Measurements from ENCODE around the gene GSE1. TPM values are rescaled to one million over a fixed set of nuclear protein-coding genes. Genes with fewer than 3 reads are reported as not detected.

Gene GSE1
- total and polyA plus RNA-seq, 5 donors from 2014 or later, result 0.38 to 17.1 (median 0.55) TPM

GRCh38 chr16:85698459-85698891 lies 85.4 kb downstream of the GSE1 start:
- Histone ChIP-seq H3K4me3 (ENCODE audit: low read depth, low read length) (no peak overlapping the region), H3K4me1 (ENCODE audit: control insufficient read depth, insufficient read depth, low read length, poor library complexity, severe bottlenecking) (no peaks in the 10 kb centered on the region), H3K27me3 (ENCODE audit: control insufficient read depth, insufficient read depth, low read length) (no peaks in the 10 kb centered on the region), H3K9me3 (ENCODE audit: control insufficient read depth in 2 of 2, low read length in 2 of 2) (no peaks in the 10 kb centered on the region), H3K36me3 (ENCODE audit: control insufficient read depth, insufficient read depth, low read length) (no peaks in the 10 kb centered on the region), H3K27ac (ENCODE audit: insufficient read depth, low read length, poor library complexity, severe bottlenecking) (no peak overlapping the region)
- Mint-ChIP-seq H3K4me1 (no peaks in the 10 kb centered on the region), H3K4me3 (no peak overlapping the region), H3K36me3 (no peaks in the 10 kb centered on the region), H3K9me3 (peaks cover 0 to 2% (median 0%) of the 10 kb centered on the region in 7 donors), H3K27ac (no peak overlapping the region), H3K27me3 (peaks cover 16% of the 10 kb centered on the region)
- DNase-seq (no peak), ATAC-seq (ENCODE audit: low read depth in 2 of 2) (no peak)

GRCh38 chr16:85698935-85699558 lies 85.9 kb downstream of the GSE1 start:
- no peaks in the 10 kb centered on the region for H3K9me3 ChIP-seq (ENCODE audit: control insufficient read depth in 2 of 2, low read length in 2 of 2)
- Mint-ChIP-seq H3K36me3 (no peaks in the 10 kb centered on the region), H3K4me3 (no peak overlapping the region), H3K27ac (no peak overlapping the region), H3K4me1 (no peaks in the 10 kb centered on the region), H3K27me3 (peaks cover 15% of the 10 kb centered on the region), H3K9me3 (peaks cover 0 to 2% (median 0%) of the 10 kb centered on the region in 7 donors)
- H3K27me3 ChIP-seq (ENCODE audit: control insufficient read depth, insufficient read depth, low read length), result no peaks in the 10 kb centered on the region
- ATAC-seq (ENCODE audit: low read depth in 2 of 2) (no peak), DNase-seq (no peak)
- no peaks in the 10 kb centered on the region for H3K36me3 ChIP-seq (ENCODE audit: control insufficient read depth, insufficient read depth, low read length)
- H3K27ac ChIP-seq (ENCODE audit: insufficient read depth, low read length, poor library complexity, severe bottlenecking), result no peak overlapping the region
- no peaks in the 10 kb centered on the region for H3K4me1 ChIP-seq (ENCODE audit: control insufficient read depth, insufficient read depth, low read length, poor library complexity, severe bottlenecking)
- H3K4me3 ChIP-seq (ENCODE audit: low read depth, low read length), result no peak overlapping the region

GRCh38 chr16:85699628-85700027 lies 86.5 kb downstream of the GSE1 start:
- peaks cover 0 to 2% (median 0%) of the 10 kb centered on the region in 7 donors for H3K9me3 Mint-ChIP-seq
- Histone ChIP-seq H3K27ac (ENCODE audit: insufficient read depth, low read length, poor library complexity, severe bottlenecking) (no peak overlapping the region), H3K27me3 (ENCODE audit: control insufficient read depth, insufficient read depth, low read length) (no peaks in the 10 kb centered on the region), H3K36me3 (ENCODE audit: control insufficient read depth, insufficient read depth, low read length) (no peaks in the 10 kb centered on the region), H3K4me3 (ENCODE audit: low read depth, low read length) (no peak overlapping the region), H3K9me3 (ENCODE audit: control insufficient read depth in 2 of 2, low read length in 2 of 2) (no peaks in the 10 kb centered on the region), H3K4me1 (ENCODE audit: control insufficient read depth, insufficient read depth, low read length, poor library complexity, severe bottlenecking) (no peaks in the 10 kb centered on the region)
- ATAC-seq (ENCODE audit: low read depth in 2 of 2), result no peak
- no peak overlapping the region for H3K27ac Mint-ChIP-seq
- H3K4me1 Mint-ChIP-seq, result no peaks in the 10 kb centered on the region
- H3K36me3 Mint-ChIP-seq, result no peaks in the 10 kb centered on the region
- no peak overlapping the region for H3K4me3 Mint-ChIP-seq
- DNase-seq, result no peak
- peaks cover 9% of the 10 kb centered on the region for H3K27me3 Mint-ChIP-seq

- H3K36me3 Mint-ChIP-seq, result no peaks in the 10 kb centered on the region
- H3K4me1 ChIP-seq (ENCODE audit: control insufficient read depth, insufficient read depth, low read length, poor library complexity, severe bottlenecking), result no peaks in the 10 kb centered on the region
- no peak for ATAC-seq (ENCODE audit: low read depth in 2 of 2)
- peaks cover 4% of the 10 kb centered on the region for H3K27me3 Mint-ChIP-seq
- H3K4me1 Mint-ChIP-seq, result no peaks in the 10 kb centered on the region
- H3K27ac ChIP-seq (ENCODE audit: insufficient read depth, low read length, poor library complexity, severe bottlenecking), result no peak overlapping the region
- H3K4me3 Mint-ChIP-seq, result no peak overlapping the region
- DNase-seq, result no peak
- no peaks in the 10 kb centered on the region for H3K9me3 ChIP-seq (ENCODE audit: control insufficient read depth in 2 of 2, low read length in 2 of 2)
- no peak overlapping the region for H3K27ac Mint-ChIP-seq
- H3K4me3 ChIP-seq (ENCODE audit: low read depth, low read length), result no peak overlapping the region
- H3K27me3 ChIP-seq (ENCODE audit: control insufficient read depth, insufficient read depth, low read length), result no peaks in the 10 kb centered on the region
- H3K36me3 ChIP-seq (ENCODE audit: control insufficient read depth, insufficient read depth, low read length), result no peaks in the 10 kb centered on the region
- H3K9me3 Mint-ChIP-seq, result peaks cover 0 to 2% (median 0%) of the 10 kb centered on the region in 7 donors
Measured at GRCh38 chr16:85704011-85704410, 90.9 kb downstream of the GSE1 start.

GRCh38 chr16:85704900-85705846 lies 92.1 kb downstream of the GSE1 start:
- peak overlapping the region in 1 of 3 donors; percentile 38 for H3K27ac Mint-ChIP-seq
- no peak overlapping the region for H3K4me3 ChIP-seq (ENCODE audit: low read depth, low read length)
- no peaks in the 10 kb centered on the region for H3K4me1 Mint-ChIP-seq
- H3K9me3 ChIP-seq (ENCODE audit: control insufficient read depth in 2 of 2, low read length in 2 of 2), result no peaks in the 10 kb centered on the region
- H3K4me1 ChIP-seq (ENCODE audit: control insufficient read depth, insufficient read depth, low read length, poor library complexity, severe bottlenecking), result no peaks in the 10 kb centered on the region
- H3K4me3 Mint-ChIP-seq, result no peak overlapping the region
- H3K27ac ChIP-seq (ENCODE audit: insufficient read depth, low read length, poor library complexity, severe bottlenecking), result no peak overlapping the region
- no peak for DNase-seq
- no peak for ATAC-seq (ENCODE audit: low read depth in 2 of 2)
- H3K36me3 Mint-ChIP-seq, result no peaks in the 10 kb centered on the region
- H3K9me3 Mint-ChIP-seq, result peaks cover 0 to 2% (median 0%) of the 10 kb centered on the region in 7 donors
- no peaks in the 10 kb centered on the region for H3K27me3 ChIP-seq (ENCODE audit: control insufficient read depth, insufficient read depth, low read length)
- H3K36me3 ChIP-seq (ENCODE audit: control insufficient read depth, insufficient read depth, low read length), result no peaks in the 10 kb centered on the region
- peaks cover 4% of the 10 kb centered on the region for H3K27me3 Mint-ChIP-seq

GRCh38 chr16:85706449-85707034 lies 93.4 kb downstream of the GSE1 start:
- Histone ChIP-seq H3K36me3 (ENCODE audit: control insufficient read depth, insufficient read depth, low read length) (no peaks in the 10 kb centered on the region), H3K4me1 (ENCODE audit: control insufficient read depth, insufficient read depth, low read length, poor library complexity, severe bottlenecking) (no peaks in the 10 kb centered on the region), H3K27ac (ENCODE audit: insufficient read depth, low read length, poor library complexity, severe bottlenecking) (no peak overlapping the region), H3K27me3 (ENCODE audit: control insufficient read depth, insufficient read depth, low read length) (no peaks in the 10 kb centered on the region), H3K9me3 (ENCODE audit: control insufficient read depth in 2 of 2, low read length in 2 of 2) (no peaks in the 10 kb centered on the region), H3K4me3 (ENCODE audit: low read depth, low read length) (no peak overlapping the region)
- Mint-ChIP-seq H3K4me1 (no peaks in the 10 kb centered on the region), H3K36me3 (peaks cover 6% of the 10 kb centered on the region), H3K9me3 (peaks cover 0 to 2% (median 0%) of the 10 kb centered on the region in 7 donors), H3K4me3 (no peak overlapping the region), H3K27me3 (peaks cover 4% of the 10 kb centered on the region), H3K27ac (no peak overlapping the region)
- DNase-seq, result no peak
- ATAC-seq (ENCODE audit: low read depth in 2 of 2), result no peak

GRCh38 chr16:85707528-85708095 lies 94.5 kb downstream of the GSE1 start:
- DNase-seq (no peak), ATAC-seq (ENCODE audit: low read depth in 2 of 2) (no peak)
- Histone ChIP-seq H3K4me1 (ENCODE audit: control insufficient read depth, insufficient read depth, low read length, poor library complexity, severe bottlenecking) (no peaks in the 10 kb centered on the region), H3K27ac (ENCODE audit: insufficient read depth, low read length, poor library complexity, severe bottlenecking) (no peak overlapping the region), H3K4me3 (ENCODE audit: low read depth, low read length) (no peak overlapping the region), H3K9me3 (ENCODE audit: control insufficient read depth in 2 of 2, low read length in 2 of 2) (peaks cover 0 to 3% of the 10 kb centered on the region in 2 experiments), H3K27me3 (ENCODE audit: control insufficient read depth, insufficient read depth, low read length) (no peaks in the 10 kb centered on the region), H3K36me3 (ENCODE audit: control insufficient read depth, insufficient read depth, low read length) (no peaks in the 10 kb centered on the region)
- Mint-ChIP-seq H3K27ac (no peak overlapping the region), H3K9me3 (peaks cover 0 to 4% (median 0%) of the 10 kb centered on the region in 7 donors), H3K36me3 (peaks cover 13% of the 10 kb centered on the region), H3K27me3 (peaks cover 2% of the 10 kb centered on the region), H3K4me3 (no peak overlapping the region), H3K4me1 (no peaks in the 10 kb centered on the region)

Measured in CD4-positive, CD25-positive, alpha-beta regulatory T cell (primary cell).